Measurements from ENCODE around the gene NDOR1.
A peak's percentile ranks its signal among the peaks of the same experiment; 100 is the strongest.

The NDOR1 gene

GRCh38 chr9:137205126-137206069 is at the start of gene NDOR1, which contains the start of gene TMEM203:
TSS of gene NDOR1 (plus strand) at chr9:137205700. CDS start at chr9:137205778, 78 bp downstream.
TSS of gene TMEM203 (minus strand) at chr9:137205648. CDS start at chr9:137205414, 234 bp downstream.
- Histone ChIP-seq H3K9me2 (replicated peaks; ENCODE audit: low read depth, low read length) (no peaks in the 10 kb centered on the region), H3K27me3 (ENCODE audit: insufficient read depth, low read length, poor library complexity, severe bottlenecking) (no peaks in the 10 kb centered on the region), H3K4me2 (ENCODE audit: low read depth, low read length, poor library complexity, severe bottlenecking) (peak within 1 kb of the TSS; percentile 92), H3K4me1 (ENCODE audit: insufficient read depth, low read length, poor library complexity, severe bottlenecking) (peaks cover 34% of the 10 kb centered on the region), H3K79me2 (ENCODE audit: insufficient read depth, low read length) (peaks cover 60% of the 10 kb centered on the region), H3K4me3 (ENCODE audit: low read length, poor library complexity, severe bottlenecking) (peak within 1 kb of the TSS; percentile 99), H3K9me3 (ENCODE audit: insufficient read depth, low read depth, low read length) (no peaks in the 10 kb centered on the region), H3K9ac (ENCODE audit: low read depth, low read length, poor library complexity, severe bottlenecking) (peak within 1 kb of the TSS; percentile 98), H2AFZ (ENCODE audit: low read length) (peak within 1 kb of the TSS; percentile 43; the same call in 1 of the 2 replicates), H3K36me3 (ENCODE audit: insufficient read depth, low read length) (no peaks in the 10 kb centered on the region), H3F3A (ENCODE audit: low read depth) (no peaks in the 10 kb centered on the region), H4K20me1 (ENCODE audit: insufficient read depth, low read length, poor library complexity, severe bottlenecking) (peaks cover 23% of the 10 kb centered on the region)
- no peak for TF ChIP-seq EZH2phosphoT487 (IDR thresholded peaks at IDR 0.05; ENCODE audit: borderline replicate concordance)
- TF ChIP-seq, protein P1, sequence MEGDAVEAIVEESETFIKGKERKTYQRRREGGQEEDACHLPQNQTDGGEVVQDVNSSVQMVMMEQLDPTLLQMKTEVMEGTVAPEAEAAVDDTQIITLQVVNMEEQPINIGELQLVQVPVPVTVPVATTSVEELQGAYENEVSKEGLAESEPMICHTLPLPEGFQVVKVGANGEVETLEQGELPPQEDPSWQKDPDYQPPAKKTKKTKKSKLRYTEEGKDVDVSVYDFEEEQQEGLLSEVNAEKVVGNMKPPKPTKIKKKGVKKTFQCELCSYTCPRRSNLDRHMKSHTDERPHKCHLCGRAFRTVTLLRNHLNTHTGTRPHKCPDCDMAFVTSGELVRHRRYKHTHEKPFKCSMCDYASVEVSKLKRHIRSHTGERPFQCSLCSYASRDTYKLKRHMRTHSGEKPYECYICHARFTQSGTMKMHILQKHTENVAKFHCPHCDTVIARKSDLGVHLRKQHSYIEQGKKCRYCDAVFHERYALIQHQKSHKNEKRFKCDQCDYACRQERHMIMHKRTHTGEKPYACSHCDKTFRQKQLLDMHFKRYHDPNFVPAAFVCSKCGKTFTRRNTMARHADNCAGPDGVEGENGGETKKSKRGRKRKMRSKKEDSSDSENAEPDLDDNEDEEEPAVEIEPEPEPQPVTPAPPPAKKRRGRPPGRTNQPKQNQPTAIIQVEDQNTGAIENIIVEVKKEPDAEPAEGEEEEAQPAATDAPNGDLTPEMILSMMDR (conservative IDR thresholded peaks at IDR 0.05; ENCODE audit: low read length), result no peak

- H4K20me1 ChIP-seq (ENCODE audit: insufficient read depth, low read length, poor library complexity, severe bottlenecking), result no peaks in the 10 kb centered on the region
- no peaks in the 10 kb centered on the region for H3K36me3 ChIP-seq (ENCODE audit: insufficient read depth, low read length)
- no peaks in the 10 kb centered on the region for H3K79me2 ChIP-seq (ENCODE audit: insufficient read depth, low read length)
- TF ChIP-seq EZH2phosphoT487 (IDR thresholded peaks at IDR 0.05; ENCODE audit: borderline replicate concordance), result no peak
- TF ChIP-seq, protein P1 (conservative IDR thresholded peaks at IDR 0.05; ENCODE audit: low read length), result no peak
- no peak overlapping the region for H2AFZ ChIP-seq (ENCODE audit: low read length)
- no peaks in the 10 kb centered on the region for H3K9me2 ChIP-seq (replicated peaks; ENCODE audit: low read depth, low read length)
- H3F3A ChIP-seq (ENCODE audit: low read depth), result no peaks in the 10 kb centered on the region
- peaks cover 28% of the 10 kb centered on the region for H3K4me1 ChIP-seq (ENCODE audit: insufficient read depth, low read length, poor library complexity, severe bottlenecking)
- H3K9me3 ChIP-seq (ENCODE audit: insufficient read depth, low read depth, low read length), result no peaks in the 10 kb centered on the region
- H3K4me2 ChIP-seq (ENCODE audit: low read depth, low read length, poor library complexity, severe bottlenecking), result no peak overlapping the region
- no peaks in the 10 kb centered on the region for H3K27me3 ChIP-seq (ENCODE audit: insufficient read depth, low read length, poor library complexity, severe bottlenecking)
- no peak overlapping the region for H3K4me3 ChIP-seq (ENCODE audit: low read length, poor library complexity, severe bottlenecking)
- no peak overlapping the region for H3K9ac ChIP-seq (ENCODE audit: low read depth, low read length, poor library complexity, severe bottlenecking)
Measured at GRCh38 chr9:137156567-137157375, 48.7 kb upstream of the NDOR1 start.

- no peak overlapping the region for H3K9ac ChIP-seq (ENCODE audit: low read depth, low read length, poor library complexity, severe bottlenecking)
- TF ChIP-seq EZH2phosphoT487 (IDR thresholded peaks at IDR 0.05; ENCODE audit: borderline replicate concordance), result no peak
- TF ChIP-seq, protein P1 (conservative IDR thresholded peaks at IDR 0.05; ENCODE audit: low read length), result no peak
- H3K9me2 ChIP-seq (replicated peaks; ENCODE audit: low read depth, low read length), result no peaks in the 10 kb centered on the region
- H3K4me1 ChIP-seq (ENCODE audit: insufficient read depth, low read length, poor library complexity, severe bottlenecking), result peaks cover 28% of the 10 kb centered on the region
- no peaks in the 10 kb centered on the region for H3K79me2 ChIP-seq (ENCODE audit: insufficient read depth, low read length)
- no peaks in the 10 kb centered on the region for H3K9me3 ChIP-seq (ENCODE audit: insufficient read depth, low read depth, low read length)
- peak overlapping the region; percentile 84 for H3K4me2 ChIP-seq (ENCODE audit: low read depth, low read length, poor library complexity, severe bottlenecking)
- peak overlapping the region; percentile 55 for H3K4me3 ChIP-seq (ENCODE audit: low read length, poor library complexity, severe bottlenecking)
- no peaks in the 10 kb centered on the region for H3K36me3 ChIP-seq (ENCODE audit: insufficient read depth, low read length)
- H3F3A ChIP-seq (ENCODE audit: low read depth), result no peaks in the 10 kb centered on the region
- no peaks in the 10 kb centered on the region for H3K27me3 ChIP-seq (ENCODE audit: insufficient read depth, low read length, poor library complexity, severe bottlenecking)
- H2AFZ ChIP-seq (ENCODE audit: low read length), result no peak overlapping the region
- H4K20me1 ChIP-seq (ENCODE audit: insufficient read depth, low read length, poor library complexity, severe bottlenecking), result no peaks in the 10 kb centered on the region
Measured at GRCh38 chr9:137157618-137158415, 47.7 kb upstream of the NDOR1 start.

Data from Loucy (cell line).